Endothelial cell of umbilical vein (primary cell): ENCODE results near the gene TMED5. TPM values are rescaled to one million over a fixed set of nuclear protein-coding genes. Genes with fewer than 3 reads are reported as not detected.
"Not testable (repeated sequence)": the region's sequence is repeated elsewhere in the genome, so short reads cannot be mapped to it uniquely, and the experiment has no call there.

ENCODE experiments used
- BruUV-seq: library from RNA; stranded (reverse); fragments of 400-500 nt; replicated peaks from 2 replicates; lab custom pipeline; 2021; lab: Mats Ljungman, UMichigan
- CTCF ChIA-PET: fragments of 300-600, 350-600 bp; sonication (Branson Sonifier 250); formaldehyde crosslinking; loops from one replicate; lab custom pipeline; 2021; ENCODE audit warnings: antibody characterized with exemption, inconsistent platforms; lab: Charles Lee
- POLR2A ChIA-PET: fragments of 300-600, 350-600 bp; sonication (Branson Sonifier 250); formaldehyde crosslinking; loops from one replicate; lab custom pipeline; 2021; ENCODE audit warnings: antibody characterized with exemption, inconsistent platforms; lab: Charles Lee
- DNase-seq: peaks from one replicate; pipeline ENCODE4 v3.0.0-alpha.2; 2011; ENCODE audit warnings: low read depth, low spot score
- FAIRE-seq: peaks from 2 replicates; lab custom pipeline; 2011; peaks lifted over from hg19 to GRCh38; lab: Jason Lieb, UNC
- H2AFZ ChIP-seq: 2 replicates; pipeline ENCODE4 v1.6.0; 2012; ENCODE audit warnings: low read depth, low read length, control low read depth, inconsistent platforms
- H3K27ac ChIP-seq: 2 replicates; pipeline ENCODE4 v1.5.1; 2011; ENCODE audit warnings: low read depth, mild to moderate bottlenecking, control low read depth, low read length, moderate library complexity; ENCODE audit not compliant: insufficient read depth
- H3K27me3 ChIP-seq, 2 experiments: 2 replicates each; pipeline versions ENCODE4 v1.6.0 to v1.6.1; 2011; ENCODE audit warnings: low read length in 2 of 2, mixed read lengths in 1 of 2; ENCODE audit not compliant: control insufficient read depth in 2 of 2, insufficient read depth in 2 of 2
- H3K36me3 ChIP-seq, 2 experiments: 2 replicates in 1 of 2; 3 replicates in 1 of 2; pipeline ENCODE4 v1.5.1; 2011; ENCODE audit warnings: low read length in 2 of 2, mild to moderate bottlenecking in 1 of 2, moderate library complexity in 1 of 2; ENCODE audit not compliant: control insufficient read depth in 2 of 2, insufficient read depth in 2 of 2; ENCODE audit errors: extremely low read depth in 1 of 2
- H3K4me1 ChIP-seq: 3 replicates; pipeline ENCODE4 v1.5.1; 2011; ENCODE audit warnings: mild to moderate bottlenecking, low read length; ENCODE audit not compliant: control insufficient read depth, insufficient read depth; ENCODE audit errors: extremely low read depth
- H3K4me2 ChIP-seq: 2 replicates; pipeline ENCODE4 v1.6.1; 2011; ENCODE audit warnings: low read length, control low read depth, mixed read lengths; ENCODE audit not compliant: insufficient read depth
- H3K4me3 ChIP-seq, 3 experiments: fragments of 200-600 bp in 1 of 3; sonication (generic), shearing (Covaris generic) in 1 of 3; replicated peaks in 1 of 3; 2 replicates each; pipeline ENCODE4 v1.5.1; 2011 to 2016; ENCODE audit warnings: control low read depth in 3 of 3, low read length in 3 of 3, mild to moderate bottlenecking in 2 of 3, inconsistent platforms in 1 of 3, low read depth in 1 of 3, moderate library complexity in 1 of 3; ENCODE audit not compliant: insufficient read depth in 1 of 3
- H3K79me2 ChIP-seq: 2 replicates; pipeline ENCODE4 v1.6.0; 2012; ENCODE audit warnings: low read length, inconsistent platforms; ENCODE audit not compliant: control insufficient read depth, insufficient read depth
- H3K9ac ChIP-seq: replicated peaks from 2 replicates; pipeline ENCODE3; 2011; ENCODE audit warnings: low read length, control low read depth; ENCODE audit not compliant: insufficient read depth; ENCODE audit errors: extremely low read depth
- H3K9me1 ChIP-seq: replicated peaks from 3 replicates; pipeline ENCODE4 v1.6.0; 2011; ENCODE audit warnings: mild to moderate bottlenecking, low read length; ENCODE audit not compliant: control insufficient read depth, insufficient read depth; ENCODE audit errors: extremely low read depth
- H3K9me3 ChIP-seq: replicated peaks from 2 replicates; pipeline ENCODE4 v1.5.1; 2012; ENCODE audit warnings: low read length, inconsistent platforms; ENCODE audit not compliant: control insufficient read depth, insufficient read depth
- H4K20me1 ChIP-seq: replicated peaks from 2 replicates; pipeline ENCODE3; 2011; ENCODE audit warnings: mild to moderate bottlenecking, low read length; ENCODE audit not compliant: control insufficient read depth, insufficient read depth; ENCODE audit errors: extremely low read depth
- FOS ChIP-seq: IDR thresholded peaks from 2 replicates; pipeline ENCODE4 v1.6.1; 2011; ENCODE audit warnings: mild to moderate bottlenecking, low read length, moderate library complexity, borderline replicate concordance; ENCODE audit not compliant: insufficient read depth
- POLR2AphosphoS5 ChIP-seq: IDR thresholded peaks from 2 replicates; pipeline ENCODE4 v1.6.1; 2012; ENCODE audit warnings: low read depth, mild to moderate bottlenecking, control low read depth, low read length, moderate library complexity; ENCODE audit not compliant: insufficient read depth
- dilution Hi-C: fragments of 300-500 bp; cut with MboI; formaldehyde crosslinking; loops from one replicate; pipeline ENCODE4 v1.15.0; 2019; ENCODE audit warnings: low sequenced_read_pairs; ENCODE audit not compliant: extremely low pct_ligation_motif_present
- intact Hi-C: fragments of 100-400 bp; cut with micrococcal nuclease; formaldehyde crosslinking; loops from one replicate; pipeline ENCODE4 v1.10.0; 2022
- polyA plus RNA-seq, 4 experiments: library from polyadenylated mRNA; depleted of rRNA in 3 of 4; stranded (reverse) in 3 of 4; unstranded in 1 of 4; fragments of >200 nt; gene quantifications; 2 replicates each; pipeline versions ENCODE4 v1.2.1 to v1.2.3, GENCODE V29; 2011 to 2012; ENCODE audit warnings: missing spikeins in 1 of 4
- total RNA-seq: library from RNA; stranded (reverse); gene quantifications from 2 replicates; pipeline ENCODE4 v1.2.3, GENCODE V29; 2021

The TMED5 gene
- total and polyA plus RNA-seq, 2 donors (not counting 3 experiments of a cell fraction or from before 2014, with no cell fraction given), result 24.2 to 51.2 TPM

GRCh38 chr1:93177991-93178390, 2.2 kb downstream of the TMED5 start:
- H3K9ac ChIP-seq, result peak overlapping the region; percentile 88
- FAIRE-seq, result peak; percentile 70
- intact Hi-C loops, result no loop called here

DNA sequence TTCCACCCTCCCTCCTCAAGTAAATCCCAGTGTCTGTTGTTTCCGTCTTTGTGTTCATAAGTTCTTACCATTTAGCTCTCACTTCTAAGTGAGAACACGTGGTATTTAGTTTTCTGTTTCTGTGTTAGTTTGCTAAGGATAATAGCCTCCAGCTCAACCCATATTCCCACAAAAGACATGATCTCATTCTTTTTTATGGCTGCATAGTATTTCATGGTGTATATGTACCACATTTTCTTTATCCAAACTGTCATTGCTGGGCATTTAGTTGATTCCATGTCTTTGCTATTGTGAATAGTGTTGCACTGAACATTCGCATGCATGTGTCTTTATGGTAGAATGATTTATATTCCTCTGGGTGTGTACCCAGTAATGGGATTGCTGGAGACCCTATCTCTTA, 5.6 kb downstream of the TMED5 start:
- H2AFZ ChIP-seq, H3K27ac ChIP-seq, POLR2A ChIA-PET, H3K27me3 ChIP-seq, H3K36me3 ChIP-seq, H3K9me1 ChIP-seq, dilution Hi-C loops, DNase-seq, BruUV-seq, H3K4me3 ChIP-seq, FAIRE-seq, H4K20me1 ChIP-seq, CTCF ChIA-PET, H3K9me3 ChIP-seq, intact Hi-C loops, H3K4me2 ChIP-seq, H3K9ac ChIP-seq: not testable (repeated sequence)
- Histone ChIP-seq H3K4me1 (peaks cover 12% of the 10 kb centered on the region), H3K79me2 (peaks cover 97% of the 10 kb centered on the region)

More at GRCh38 chr1:93177991-93178390, 2.2 kb downstream of the TMED5 start:
- H3K4me1 ChIP-seq, result peaks cover 16% of the 10 kb centered on the region
- H3K27me3 ChIP-seq, result no peaks in the 10 kb centered on the region
- H3K36me3 ChIP-seq, result peaks cover 0 to 2% of the 10 kb centered on the region in 2 experiments
- dilution Hi-C loops, result no loop called here
- H3K4me3 ChIP-seq, result peak overlapping the region; percentile 32 to 83 (median 50)
- DNase-seq, result peak; percentile 58
- H3K9me3 ChIP-seq, result no peaks in the 10 kb centered on the region
- peak overlapping the region; percentile 80 for H3K4me2 ChIP-seq
- ChIA-PET CTCF (interaction anchor here (2.0 kb wide), 1 partner anchor 98 kb away, joined by 8 read pairs; no protein-coding TSS in a partner anchor), POLR2A (no interaction called here)
- TF ChIP-seq FOS (peak; percentile 41), POLR2AphosphoS5 (no peak)
- peaks cover 2% of the 10 kb centered on the region for H3K9me1 ChIP-seq
- H3K27ac ChIP-seq, result peak overlapping the region; percentile 43
- H3K79me2 ChIP-seq, result peaks cover 78% of the 10 kb centered on the region
- peaks cover 3% of the 10 kb centered on the region for H4K20me1 ChIP-seq
- no TSS peak for BruUV-seq
- no peak overlapping the region for H2AFZ ChIP-seq
